Fibroblast of lung (primary cell): ENCODE results near the gene CACNA1S. TPM values are rescaled to one million over a fixed set of nuclear protein-coding genes. Genes with fewer than 3 reads are reported as not detected.
A peak's percentile ranks its signal among the peaks of the same experiment; 100 is the strongest.

Experiments
- DNase-seq, 2 donors: peaks; one replicate each; pipeline versions ENCODE4 v3.0.0 to v3.0.0-alpha.2; 2010; ENCODE audit warnings: low read depth in 2 of 2
- H2AFZ ChIP-seq: 2 replicates; pipeline ENCODE4 v1.5.1; 2012; ENCODE audit warnings: low read length, control low read depth, inconsistent platforms
- H3K27ac ChIP-seq: 2 replicates; pipeline ENCODE4 v1.5.1; 2011; ENCODE audit warnings: low read length, control low read depth; ENCODE audit not compliant: insufficient read depth
- H3K27me3 ChIP-seq: 2 replicates; pipeline ENCODE4 v1.5.1; 2011; ENCODE audit warnings: mild to moderate bottlenecking, low read length; ENCODE audit not compliant: control insufficient read depth, insufficient read depth
- H3K36me3 ChIP-seq: 2 replicates; pipeline ENCODE4 v1.5.1; 2011; ENCODE audit warnings: low read length; ENCODE audit not compliant: control insufficient read depth, insufficient read depth
- H3K4me1 ChIP-seq: 2 replicates; pipeline ENCODE4 v1.5.1; 2011; ENCODE audit warnings: low read length; ENCODE audit not compliant: control insufficient read depth, insufficient read depth; ENCODE audit errors: extremely low read depth
- H3K4me2 ChIP-seq: 2 replicates; pipeline ENCODE4 v1.5.1; 2011; ENCODE audit warnings: low read length, control low read depth; ENCODE audit not compliant: insufficient read depth; ENCODE audit errors: extremely low read depth
- H3K4me3 ChIP-seq, 4 experiments: fragments of 200-600 bp in 1 of 4; sonication (generic) in 1 of 4; replicated peaks in 1 of 4; 2 replicates each; pipeline ENCODE4 v1.5.1; 2011 to 2016; ENCODE audit warnings: low read length in 4 of 4, low read depth in 3 of 4, mild to moderate bottlenecking in 3 of 4, control low read depth in 2 of 4, inconsistent platforms in 1 of 4, mixed read lengths in 1 of 4; ENCODE audit not compliant: insufficient read depth in 1 of 4; ENCODE audit errors: control extremely low read depth in 1 of 4
- H3K79me2 ChIP-seq: 2 replicates; pipeline ENCODE4 v1.5.1; 2012; ENCODE audit warnings: mild to moderate bottlenecking, low read length, inconsistent platforms; ENCODE audit not compliant: control insufficient read depth, insufficient read depth
- H3K9ac ChIP-seq: 2 replicates; pipeline ENCODE4 v1.5.1; 2011; ENCODE audit warnings: mild to moderate bottlenecking, low read length, control low read depth; ENCODE audit not compliant: insufficient read depth
- H3K9me3 ChIP-seq: 2 replicates; pipeline ENCODE4 v1.5.1; 2012; ENCODE audit warnings: low read depth, low read length; ENCODE audit not compliant: control insufficient read depth, insufficient read depth
- H4K20me1 ChIP-seq: 2 replicates; pipeline ENCODE4 v1.5.1; 2011; ENCODE audit warnings: low read length; ENCODE audit not compliant: control insufficient read depth, insufficient read depth; ENCODE audit errors: extremely low read depth
- EZH2 ChIP-seq: IDR thresholded peaks from 2 replicates; pipeline ENCODE4 v1.5.1; 2012; ENCODE audit warnings: low read length, control low read depth, mild to moderate bottlenecking; ENCODE audit errors: missing control alignments
- polyA plus RNA-seq, 2 donors: library from polyadenylated mRNA; depleted of rRNA in 1 of 2; stranded (reverse) in 1 of 2; unstranded in 1 of 2; fragments of >200 nt; gene quantifications; 2 replicates each; pipeline ENCODE4 v1.2.1, GENCODE V29; 2011 to 2012; ENCODE audit warnings: missing spikeins in 1 of 2
- total RNA-seq: library from RNA; depleted of rRNA; stranded (reverse); fragments of >200 nt; gene quantifications from 2 replicates; pipeline ENCODE4 v1.2.1, GENCODE V29; 2014
- TF ChIP-seq, protein P1 (sequence below), 2 donors: IDR thresholded peaks in 1 of 2; conservative IDR thresholded peaks in 1 of 2; 1 replicate in 1 of 2; 2 replicates in 1 of 2; pipeline ENCODE4 v1.5.1; 2011 to 2012; ENCODE audit warnings: low read length in 2 of 2, control low read depth in 1 of 2, inconsistent platforms in 1 of 2, low read depth in 1 of 2, mild to moderate bottlenecking in 1 of 2

The CACNA1S gene
- total and polyA plus RNA-seq, 2 donors (not counting 1 experiment from before 2014, with no cell fraction given): not detected

- peak; percentile 19 to 46 for DNase-seq
- peaks cover 46% of the 10 kb centered on the region for H3K27me3 ChIP-seq
Observed at GRCh38 chr1:201119206-201120197, 7.3 kb upstream of the CACNA1S start.

DNA sequence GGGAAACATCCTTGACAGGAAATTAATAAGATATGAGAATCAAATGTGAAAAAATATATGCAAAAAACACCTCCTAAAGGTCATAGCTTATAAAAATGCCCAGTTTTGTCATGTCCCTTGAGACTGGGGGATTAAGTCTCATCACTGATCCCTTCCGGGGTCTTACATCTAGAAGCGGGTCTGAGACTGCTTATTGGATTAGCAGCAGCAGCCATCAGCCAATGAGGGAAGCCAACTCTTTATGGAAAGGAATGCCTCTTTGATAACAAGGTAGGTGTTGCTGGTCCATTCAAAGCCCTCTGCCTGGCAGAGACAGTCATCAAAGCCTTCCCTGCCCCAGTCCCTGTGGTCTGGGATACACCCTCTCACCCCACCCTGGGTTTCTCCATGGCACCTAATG, 3.9 kb upstream of the CACNA1S start:
- Histone ChIP-seq H4K20me1 (no peaks in the 10 kb centered on the region), H3K9me3 (no peaks in the 10 kb centered on the region), H3K27ac (no peak overlapping the region), H3K36me3 (no peaks in the 10 kb centered on the region), H3K79me2 (no peaks in the 10 kb centered on the region), H3K27me3 (peaks cover 35% of the 10 kb centered on the region), H3K4me1 (no peaks in the 10 kb centered on the region), H2AFZ (no peak overlapping the region), H3K4me3 (no peak overlapping the region), H3K9ac (no peak overlapping the region), H3K4me2 (no peak overlapping the region)
- no peak for DNase-seq
- TF ChIP-seq EZH2: no peak
- TF ChIP-seq, protein P1, sequence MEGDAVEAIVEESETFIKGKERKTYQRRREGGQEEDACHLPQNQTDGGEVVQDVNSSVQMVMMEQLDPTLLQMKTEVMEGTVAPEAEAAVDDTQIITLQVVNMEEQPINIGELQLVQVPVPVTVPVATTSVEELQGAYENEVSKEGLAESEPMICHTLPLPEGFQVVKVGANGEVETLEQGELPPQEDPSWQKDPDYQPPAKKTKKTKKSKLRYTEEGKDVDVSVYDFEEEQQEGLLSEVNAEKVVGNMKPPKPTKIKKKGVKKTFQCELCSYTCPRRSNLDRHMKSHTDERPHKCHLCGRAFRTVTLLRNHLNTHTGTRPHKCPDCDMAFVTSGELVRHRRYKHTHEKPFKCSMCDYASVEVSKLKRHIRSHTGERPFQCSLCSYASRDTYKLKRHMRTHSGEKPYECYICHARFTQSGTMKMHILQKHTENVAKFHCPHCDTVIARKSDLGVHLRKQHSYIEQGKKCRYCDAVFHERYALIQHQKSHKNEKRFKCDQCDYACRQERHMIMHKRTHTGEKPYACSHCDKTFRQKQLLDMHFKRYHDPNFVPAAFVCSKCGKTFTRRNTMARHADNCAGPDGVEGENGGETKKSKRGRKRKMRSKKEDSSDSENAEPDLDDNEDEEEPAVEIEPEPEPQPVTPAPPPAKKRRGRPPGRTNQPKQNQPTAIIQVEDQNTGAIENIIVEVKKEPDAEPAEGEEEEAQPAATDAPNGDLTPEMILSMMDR (conservative IDR thresholded peaks at IDR 0.05 in 1 of 2, IDR thresholded peaks at IDR 0.05 in 1 of 2; ENCODE audit: low read depth in 1 of 2, low read length in 2 of 2): no peak

More at GRCh38 chr1:201119206-201120197, 7.3 kb upstream of the CACNA1S start:
- TF ChIP-seq, protein P1 (conservative IDR thresholded peaks at IDR 0.05 in 1 of 2, IDR thresholded peaks at IDR 0.05 in 1 of 2; ENCODE audit: low read depth in 1 of 2, low read length in 2 of 2): peak; percentile 39 to 70
- TF ChIP-seq EZH2: no peak
- no peak overlapping the region for H3K27ac ChIP-seq
- no peaks in the 10 kb centered on the region for H3K9me3 ChIP-seq
- no peaks in the 10 kb centered on the region for H3K4me1 ChIP-seq
- H2AFZ ChIP-seq: no peak overlapping the region
- no peak overlapping the region for H3K4me3 ChIP-seq
- no peaks in the 10 kb centered on the region for H3K79me2 ChIP-seq
- H3K4me2 ChIP-seq: no peak overlapping the region
- no peaks in the 10 kb centered on the region for H4K20me1 ChIP-seq
- no peak overlapping the region for H3K9ac ChIP-seq
- H3K36me3 ChIP-seq: no peaks in the 10 kb centered on the region

DNA sequence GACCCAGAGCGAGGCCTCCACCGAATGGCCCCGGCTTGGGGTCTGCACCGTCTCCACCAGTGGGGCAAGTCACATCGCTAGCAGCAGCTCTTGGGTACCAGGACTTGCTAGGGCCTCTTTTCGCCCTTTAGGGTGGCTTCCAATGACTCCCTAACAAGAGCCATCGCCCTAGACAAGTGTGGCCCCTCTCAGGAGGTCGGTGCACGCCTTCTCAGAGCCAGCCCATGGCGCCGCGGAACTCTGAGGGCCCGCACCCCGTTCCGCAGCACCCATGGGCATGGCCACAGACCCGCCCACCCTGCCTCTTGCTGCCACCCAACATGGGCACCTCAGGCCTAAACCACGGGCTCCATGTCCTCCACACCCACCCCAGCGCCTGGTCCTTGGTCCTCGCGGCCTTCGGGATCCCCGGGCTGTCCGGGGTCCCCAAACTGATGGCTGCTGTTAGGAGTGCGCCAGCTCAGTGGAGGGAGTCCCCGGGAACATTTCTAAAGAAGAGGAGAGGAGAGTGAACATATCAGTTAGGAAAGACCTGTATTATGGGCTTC, 3.2 kb upstream of the CACNA1S start:
- H3K4me3 ChIP-seq: no peak overlapping the region
- no peak overlapping the region for H3K27ac ChIP-seq
- no peak for DNase-seq
- H3K9ac ChIP-seq: no peak overlapping the region
- no peaks in the 10 kb centered on the region for H4K20me1 ChIP-seq
- H3K4me2 ChIP-seq: no peak overlapping the region
- H3K9me3 ChIP-seq: no peaks in the 10 kb centered on the region
- no peaks in the 10 kb centered on the region for H3K79me2 ChIP-seq
- no peak overlapping the region for H2AFZ ChIP-seq
- no peaks in the 10 kb centered on the region for H3K4me1 ChIP-seq
- no peak for TF ChIP-seq EZH2
- TF ChIP-seq, protein P1 (conservative IDR thresholded peaks at IDR 0.05 in 1 of 2, IDR thresholded peaks at IDR 0.05 in 1 of 2; ENCODE audit: low read depth in 1 of 2, low read length in 2 of 2): no peak
- H3K36me3 ChIP-seq: no peaks in the 10 kb centered on the region
- H3K27me3 ChIP-seq: peaks cover 30% of the 10 kb centered on the region
